ENCODE results near the gene AMELX.

The AMELX gene

GRCh38 chrX:11293113-11293512 is at the start of gene AMELX:
Gene AMELX, plus strand, starts transcription at chrX:11293413. Its CDS starts 1,376 bp downstream, at chrX:11294789.
- DNase-seq (ENCODE audit: low read depth) = no peak

DNA sequence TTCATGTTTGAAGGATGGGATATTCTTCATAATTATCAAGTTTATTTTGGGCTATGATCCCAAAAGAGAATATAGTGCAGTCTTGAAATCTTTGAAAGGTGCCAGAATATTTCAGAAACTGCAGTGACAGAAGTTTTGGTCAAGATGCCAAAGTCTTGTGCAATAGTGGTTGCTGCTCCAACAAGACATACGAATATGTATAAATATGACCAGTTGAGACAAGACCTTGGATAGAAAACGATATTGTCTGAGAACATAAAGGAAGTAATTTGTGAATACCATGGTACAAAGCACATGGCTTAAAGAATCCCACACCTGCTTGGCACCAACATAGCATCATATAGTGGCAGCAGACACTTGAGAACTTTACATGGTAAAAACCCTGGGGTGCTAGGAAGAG is 48.6 kb upstream of the AMELX start:
- no peak for DNase-seq (ENCODE audit: low read depth)

DNA sequence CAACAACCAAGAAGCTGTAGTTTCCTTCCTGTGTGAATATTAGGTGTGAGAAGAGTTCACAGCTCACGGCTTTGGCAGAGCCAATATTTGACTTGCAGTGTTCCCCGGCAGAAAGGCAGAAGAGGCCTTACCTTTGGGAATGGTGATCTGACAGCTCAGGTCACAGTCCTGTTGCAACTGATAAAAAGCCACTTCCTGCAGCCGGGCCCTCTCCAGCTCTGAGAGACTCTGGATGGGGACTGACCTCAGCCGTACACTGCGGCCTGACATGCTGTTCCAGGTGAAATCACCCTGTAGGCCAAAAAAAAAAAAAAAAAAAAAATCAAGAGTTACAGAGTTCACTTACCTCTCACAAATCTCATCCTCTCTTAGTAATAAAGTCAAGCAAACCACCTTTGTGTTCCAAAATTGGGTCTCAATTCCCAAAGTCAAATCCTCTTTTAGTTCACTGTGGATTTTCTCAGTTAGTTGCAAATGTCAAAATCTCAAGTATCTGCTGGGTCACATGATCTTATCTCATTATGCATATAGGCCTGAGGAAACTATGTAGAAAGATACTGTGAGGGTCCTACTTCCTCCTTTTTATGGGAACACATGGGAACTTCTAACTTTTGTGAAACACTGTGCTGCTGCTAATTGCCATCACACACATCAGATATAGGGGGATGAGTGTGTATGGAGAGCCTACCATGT is 38.6 kb upstream of the AMELX start:
- DNase-seq (ENCODE audit: low read depth) = no peak

- DNase-seq (ENCODE audit: low read depth) = no peak
Observed at GRCh38 chrX:11257290-11257689, 35.9 kb upstream of the AMELX start.

DNA sequence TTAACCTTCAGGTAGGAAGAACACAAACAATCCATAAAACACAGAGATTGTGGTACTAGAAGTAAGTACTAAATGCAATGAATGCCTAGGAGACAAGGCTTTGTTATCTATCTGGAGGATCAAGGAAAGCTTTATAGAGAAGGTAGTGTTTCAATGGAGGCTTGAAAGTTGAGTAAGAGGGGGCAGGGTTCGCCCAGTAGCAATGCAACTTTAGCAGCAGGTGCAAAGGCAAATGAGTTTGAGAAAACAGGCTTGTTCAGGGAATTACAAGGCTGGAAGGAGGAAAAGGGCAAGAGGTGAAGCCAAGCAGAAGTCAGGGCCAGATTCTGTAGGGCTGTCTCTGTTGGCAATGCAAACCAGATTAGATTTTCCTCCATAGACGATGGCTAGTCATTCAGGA is 35.5 kb upstream of the AMELX start:
- DNase-seq (ENCODE audit: low read depth) = no peak

GRCh38 chrX:11259437-11259836 is 33.8 kb upstream of the AMELX start:
- DNase-seq (ENCODE audit: low read depth) = no peak

DNA sequence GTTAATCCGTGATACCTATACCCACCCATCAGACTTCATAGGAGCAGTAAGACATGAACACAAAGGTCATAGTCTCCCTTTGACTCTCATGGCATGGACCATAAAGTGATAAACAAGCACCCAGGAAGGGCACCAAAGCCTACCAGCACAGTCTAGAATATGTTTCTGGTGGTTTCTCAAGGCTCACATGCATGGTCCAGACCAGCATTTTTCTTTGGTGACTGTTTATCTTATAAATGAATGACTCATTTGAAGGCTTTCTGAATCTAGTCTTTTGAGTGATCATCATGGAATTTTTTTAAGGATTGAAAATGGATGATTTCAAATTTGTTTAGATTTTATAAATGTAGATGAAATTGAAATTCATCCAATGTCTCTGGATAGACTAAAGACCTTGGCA is 32.0 kb upstream of the AMELX start:
- peak; percentile 87 for DNase-seq (ENCODE audit: low read depth)

DNA sequence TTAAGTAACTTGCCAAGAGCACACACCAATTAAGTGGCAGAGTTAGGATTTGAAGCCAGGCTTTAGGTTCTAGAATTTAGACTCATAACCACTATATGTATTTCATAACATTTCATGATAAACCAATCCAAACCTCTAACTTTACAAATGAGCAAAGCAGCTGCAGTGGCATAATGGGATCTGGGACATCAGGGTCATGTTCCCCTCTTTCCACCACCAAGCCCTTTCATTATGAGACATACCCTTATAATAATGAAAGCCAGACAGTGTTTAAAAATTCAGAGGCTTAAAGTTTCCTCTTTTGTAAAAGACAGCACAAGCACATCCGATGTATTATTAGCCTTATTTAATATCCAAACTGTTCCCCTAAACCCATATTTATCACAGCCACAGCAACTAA is 28.3 kb upstream of the AMELX start:
- DNase-seq (ENCODE audit: low read depth) = no peak

DNA sequence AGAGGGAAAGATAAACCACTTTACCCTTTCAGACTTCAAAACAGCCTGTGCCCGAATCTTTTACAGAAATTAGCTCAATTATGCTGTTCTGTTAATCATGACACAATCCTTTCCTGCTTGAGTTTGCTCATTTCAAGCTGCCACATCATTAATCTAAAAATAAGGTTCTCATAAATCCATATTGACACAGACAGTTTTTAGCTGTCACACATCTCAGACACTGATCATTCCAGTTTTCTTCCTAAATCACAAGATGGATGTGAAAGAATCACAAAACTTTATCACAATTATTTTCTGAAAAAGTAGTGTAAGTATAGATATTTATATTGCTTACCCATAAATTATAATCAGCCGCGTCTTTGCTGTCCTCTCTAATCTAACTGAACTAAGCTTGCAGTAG is 27.9 kb upstream of the AMELX start:
- DNase-seq (ENCODE audit: low read depth) = no peak

GRCh38 chrX:11266573-11267003 is 26.6 kb upstream of the AMELX start:
- DNase-seq (ENCODE audit: low read depth) = no peak

DNA sequence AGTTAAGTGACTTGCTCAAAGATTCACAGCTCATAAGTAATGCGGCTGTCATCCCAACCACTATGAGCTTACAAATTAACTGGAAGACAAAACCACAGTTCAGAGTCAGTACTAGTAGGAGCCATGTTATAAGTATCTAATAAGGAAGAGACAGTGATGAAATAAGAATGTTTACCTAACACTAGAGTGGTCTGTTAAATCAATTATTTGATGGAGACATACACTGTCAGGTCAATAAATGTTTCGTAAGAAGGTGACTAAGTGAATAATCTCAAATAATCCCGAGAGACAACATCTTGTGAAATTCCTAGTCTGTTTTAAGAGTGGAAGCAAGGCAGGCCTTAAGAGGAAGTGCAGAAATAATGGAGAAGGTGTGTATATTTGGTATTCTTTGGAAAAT is 25.8 kb upstream of the AMELX start:
- DNase-seq (ENCODE audit: low read depth) = no peak

DNA sequence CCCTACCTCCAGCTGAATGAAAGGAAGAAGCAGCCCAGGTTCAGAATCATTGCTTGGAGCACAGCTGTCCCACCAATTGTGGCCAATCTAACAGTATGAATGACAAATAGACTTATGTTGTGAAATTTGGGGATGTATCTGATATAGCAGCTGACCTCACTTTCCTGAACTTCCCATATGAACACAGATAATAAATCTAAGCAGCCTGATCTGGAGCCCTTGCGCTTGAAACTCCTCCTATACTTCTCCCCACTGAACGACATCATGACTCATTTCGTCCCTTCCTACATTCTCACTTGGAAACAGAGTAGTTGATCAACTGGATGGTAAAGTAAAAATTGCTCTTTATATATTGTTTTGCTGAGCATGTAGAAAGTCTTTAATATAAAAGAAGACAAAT is 24.2 kb upstream of the AMELX start:
- no peak for DNase-seq (ENCODE audit: low read depth)

DNA sequence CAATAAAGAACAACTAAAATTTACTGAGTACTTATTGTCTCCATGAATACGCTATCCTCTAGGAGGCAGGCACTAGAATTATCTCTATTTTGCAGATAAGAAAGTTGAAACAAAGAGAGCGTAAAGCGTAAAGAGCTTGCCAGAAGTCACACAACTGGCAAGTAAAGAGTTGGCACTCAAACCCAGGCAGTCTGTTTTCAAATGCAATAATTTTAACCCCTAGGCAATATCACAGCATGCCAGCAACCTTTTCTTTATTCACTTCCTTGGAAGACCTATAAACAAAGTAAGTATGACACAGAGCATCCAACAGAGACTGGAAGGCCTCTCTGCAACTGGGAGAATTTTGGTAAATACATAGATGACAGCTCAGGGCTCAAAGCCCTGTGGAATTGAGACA is 23.2 kb upstream of the AMELX start:
- DNase-seq (ENCODE audit: low read depth) = peak; percentile 13

GRCh38 chrX:11272290-11272689 is 20.9 kb upstream of the AMELX start:
- DNase-seq (ENCODE audit: low read depth) = peak; percentile 5

GRCh38 chrX:11272863-11273262 is 20.4 kb upstream of the AMELX start:
- DNase-seq (ENCODE audit: low read depth) = no peak

DNA sequence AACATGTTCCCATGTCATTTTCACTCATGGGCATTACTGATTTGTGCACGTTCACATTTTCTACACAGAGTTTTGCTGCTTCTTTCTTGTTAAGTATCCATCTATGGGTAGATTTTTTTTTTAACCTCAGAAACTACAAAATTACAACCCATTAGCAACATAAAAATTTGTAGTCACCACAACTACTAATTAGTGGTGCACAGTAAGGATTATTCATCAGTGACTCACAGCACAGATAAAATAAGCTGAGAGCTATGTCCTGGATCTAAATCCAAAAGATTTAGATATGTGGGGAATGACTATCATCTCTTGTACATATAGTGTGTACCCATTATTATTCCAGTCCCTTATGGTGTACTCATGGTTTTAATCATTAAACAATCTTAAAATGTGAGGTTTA is 19.7 kb upstream of the AMELX start:
- DNase-seq (ENCODE audit: low read depth) = peak; percentile 57

GRCh38 chrX:11282043-11282442 is 11.2 kb upstream of the AMELX start:
- no peak for DNase-seq (ENCODE audit: low read depth)

DNA sequence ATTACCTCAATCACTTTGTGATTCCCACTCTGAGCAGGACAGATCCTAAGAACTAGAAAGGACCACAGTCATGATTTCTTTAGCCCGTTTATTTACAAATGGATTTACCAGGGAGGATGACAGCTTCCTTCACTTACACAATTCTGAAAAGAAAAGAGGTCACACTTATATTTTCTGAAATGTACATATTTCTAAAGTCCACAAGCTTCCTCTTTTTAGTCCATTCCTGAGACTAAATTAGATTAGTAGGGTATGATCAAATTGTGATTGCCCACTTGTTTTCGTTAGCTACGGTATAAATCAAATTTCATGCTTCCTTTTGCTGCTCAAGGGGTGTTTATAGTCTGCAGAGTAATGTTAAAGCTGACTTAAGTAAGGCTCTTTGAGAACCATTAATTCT is 7.6 kb upstream of the AMELX start:
- DNase-seq (ENCODE audit: low read depth) = no peak

DNA sequence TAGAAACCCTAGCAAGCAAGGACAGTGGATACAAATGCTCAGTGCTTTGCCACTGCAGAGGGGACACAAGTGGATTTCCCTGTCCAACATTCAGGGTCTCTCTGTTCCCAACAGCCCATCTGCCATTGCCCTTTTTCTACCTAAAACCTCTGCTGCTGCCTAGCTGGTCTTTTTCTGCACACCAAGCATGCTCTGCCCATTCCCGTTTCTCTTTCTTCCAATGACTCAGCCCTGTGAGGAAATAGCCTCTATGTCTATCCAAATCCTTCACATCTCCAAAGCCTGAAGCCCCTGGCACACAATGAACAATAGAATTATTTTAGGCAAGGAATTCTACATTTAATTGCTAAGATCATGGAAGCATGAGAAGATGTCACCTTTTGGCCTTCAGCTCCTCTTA is 5.7 kb upstream of the AMELX start:
- DNase-seq (ENCODE audit: low read depth) = peak; percentile 13

DNA sequence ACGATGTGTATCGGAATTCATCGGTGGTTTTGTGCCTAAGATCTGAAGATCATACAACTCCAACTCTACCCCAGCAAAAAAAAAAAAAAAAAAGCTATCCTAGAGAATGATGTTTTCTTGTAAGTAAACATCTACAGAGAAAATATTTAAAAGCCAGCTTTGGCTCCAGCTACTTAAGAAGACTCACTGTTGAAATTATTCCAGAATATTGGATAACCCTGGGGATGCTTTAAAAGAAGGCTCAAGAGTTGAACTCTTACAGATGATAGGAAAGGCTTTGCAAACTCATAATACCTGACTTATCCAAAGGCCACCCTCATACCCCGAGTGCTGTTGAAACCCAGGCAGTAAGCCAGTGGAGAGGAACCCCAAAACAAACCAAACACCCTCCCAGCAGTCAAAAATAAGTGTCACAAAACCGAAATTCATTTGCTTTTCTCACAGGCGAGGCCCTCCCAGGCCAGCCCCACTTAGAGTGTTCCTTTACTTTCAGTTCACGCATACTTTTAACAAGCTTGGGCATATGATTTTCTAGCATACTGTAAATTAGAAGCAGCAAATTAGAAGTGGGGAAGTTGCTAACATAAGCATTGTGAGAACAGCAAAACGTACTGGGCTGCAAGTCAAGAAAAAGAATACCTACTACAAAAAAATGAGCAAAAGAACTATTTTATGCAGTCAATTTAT is 2.7 kb upstream of the AMELX start:
- DNase-seq (ENCODE audit: low read depth) = no peak

- DNase-seq (ENCODE audit: low read depth) = no peak
Observed at GRCh38 chrX:11296051-11296450, 2.8 kb downstream of the AMELX start.

DNA sequence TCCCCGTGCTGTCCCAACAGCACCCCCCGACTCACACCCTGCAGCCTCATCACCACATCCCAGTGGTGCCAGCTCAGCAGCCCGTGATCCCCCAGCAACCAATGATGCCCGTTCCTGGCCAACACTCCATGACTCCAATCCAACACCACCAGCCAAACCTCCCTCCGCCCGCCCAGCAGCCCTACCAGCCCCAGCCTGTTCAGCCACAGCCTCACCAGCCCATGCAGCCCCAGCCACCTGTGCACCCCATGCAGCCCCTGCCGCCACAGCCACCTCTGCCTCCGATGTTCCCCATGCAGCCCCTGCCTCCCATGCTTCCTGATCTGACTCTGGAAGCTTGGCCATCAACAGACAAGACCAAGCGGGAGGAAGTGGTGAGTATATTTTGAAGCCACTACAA is 5.4 kb downstream of the AMELX start:
- DNase-seq (ENCODE audit: low read depth) = no peak

DNA sequence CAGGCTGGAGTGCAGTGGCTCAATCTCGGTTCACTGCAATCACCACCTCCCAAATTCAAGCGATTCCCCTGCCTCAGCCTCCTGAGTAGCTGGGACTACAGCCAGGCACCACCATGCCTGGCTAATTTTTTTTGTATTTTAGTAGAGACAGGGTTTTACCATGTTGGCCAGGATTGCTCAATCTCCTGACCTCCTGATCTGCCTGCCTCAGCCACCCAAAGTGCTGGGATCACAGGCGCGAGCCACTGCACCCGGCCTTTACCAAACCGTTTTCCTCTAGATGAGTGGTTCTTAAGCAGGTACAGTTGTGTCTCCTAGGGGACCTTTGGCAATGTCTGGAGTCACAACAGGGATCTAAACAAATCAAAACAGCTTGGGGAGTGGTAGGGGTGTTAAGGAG is 11.6 kb downstream of the AMELX start:
- DNase-seq (ENCODE audit: low read depth) = no peak

- DNase-seq (ENCODE audit: low read depth) = no peak
Observed at GRCh38 chrX:11305641-11306040, 12.4 kb downstream of the AMELX start.
